Peyer's patch (tissue), 4 donors: ENCODE data around the gene SPTSSB. TPM values are rescaled to one million over a fixed set of nuclear protein-coding genes. Genes with fewer than 3 reads are reported as not detected.

ENCODE experiments used
- DNase-seq, 3 donors: peaks; one replicate each; pipeline ENCODE4 v3.0.0-alpha.2; 2017 to 2019
- H3K27ac ChIP-seq, 4 donors: fragments of 200-600 bp; sonication (generic); one replicate each; pipeline ENCODE4 v1.5.1; 2016 to 2019
- H3K27me3 ChIP-seq, 2 donors: fragments of 200-600 bp; sonication (generic); one replicate each; pipeline ENCODE4 v1.5.1; 2019
- H3K36me3 ChIP-seq, 3 donors: fragments of 200-600 bp; sonication (generic); one replicate each; pipeline ENCODE4 v1.5.1; 2016 to 2019
- H3K4me1 ChIP-seq, 4 donors: fragments of 200-600 bp; sonication (generic); one replicate each; pipeline ENCODE4 v1.5.1; 2016 to 2019
- H3K4me3 ChIP-seq, 4 donors: fragments of 200-600 bp; sonication (generic); 1 replicate in 3 of 4; 2 replicates in 1 of 4; pipeline ENCODE4 v1.5.1; 2016 to 2019; ENCODE audit warnings: mild to moderate bottlenecking in 1 of 4
- H3K9me3 ChIP-seq, 4 donors: fragments of 200-600 bp; sonication (generic); one replicate each; pipeline ENCODE4 v1.5.1; 2016 to 2019; ENCODE audit warnings: mild to moderate bottlenecking in 1 of 4
- CTCF ChIP-seq, 6 experiments: fragments of 450-650 bp in 4 of 6; fragments of 200-600 bp in 2 of 6; sonication (generic) in 1 of 6; IDR thresholded peaks; one replicate each; pipeline ENCODE4 v1.5.1; 2017 to 2019; ENCODE audit warnings: antibody characterized with exemption in 6 of 6, mild to moderate bottlenecking in 3 of 6, moderate library complexity in 1 of 6
- POLR2A ChIP-seq, 2 donors: fragments of 450-650 bp; IDR thresholded peaks; one replicate each; pipeline ENCODE4 v1.5.1; 2017; ENCODE audit warnings: antibody characterized with exemption in 2 of 2, mild to moderate bottlenecking in 2 of 2, moderate library complexity in 2 of 2
- total RNA-seq, 4 donors: library from RNA; depleted of rRNA; stranded (reverse); fragments of >200 nt; gene quantifications; one replicate each; pipeline ENCODE4 v1.1.0, GENCODE V29; 2016

SPTSSB gene
- total RNA-seq, 4 donors from 2014 or later = not detected

DNA sequence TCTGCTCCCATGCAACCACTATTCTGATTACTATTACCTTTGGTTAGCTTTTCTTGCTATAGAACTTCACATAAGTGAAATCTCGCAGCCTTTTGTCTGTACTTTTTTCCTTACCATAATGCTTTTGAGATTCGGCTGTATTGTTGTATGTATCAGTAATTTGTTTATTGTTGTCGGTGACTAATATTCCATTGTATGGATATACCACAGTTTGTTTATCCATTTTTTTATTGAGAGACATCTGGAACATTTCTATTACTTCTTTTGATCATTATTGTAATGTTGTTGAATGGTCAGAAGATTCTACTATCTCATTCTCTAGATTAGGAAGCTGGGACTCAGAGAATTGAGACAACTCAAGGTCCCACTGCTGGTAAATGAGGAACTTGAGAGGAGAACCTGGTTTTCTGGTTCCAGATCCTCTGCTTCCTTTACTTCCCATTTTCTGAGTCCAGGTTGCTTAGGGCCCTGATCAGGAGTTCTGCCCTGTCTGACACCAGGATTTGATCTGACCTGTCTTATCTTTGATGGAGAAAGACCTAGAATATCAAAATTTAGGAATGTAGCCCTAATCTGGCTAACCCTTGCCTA lies 18.2 kb upstream of the SPTSSB start:
- no peaks in the 10 kb centered on the region for H3K27me3 ChIP-seq
- H3K9me3 ChIP-seq = no peaks in the 10 kb centered on the region
- TF ChIP-seq POLR2A (IDR thresholded peaks at IDR 0.05) = no peak
- no peak for TF ChIP-seq CTCF (IDR thresholded peaks at IDR 0.05)
- no peaks in the 10 kb centered on the region for H3K4me1 ChIP-seq
- H3K27ac ChIP-seq = no peak overlapping the region
- no peak overlapping the region for H3K4me3 ChIP-seq
- no peak for DNase-seq
- peaks cover 0 to 3% (median 0%) of the 10 kb centered on the region in 3 donors for H3K36me3 ChIP-seq

DNA sequence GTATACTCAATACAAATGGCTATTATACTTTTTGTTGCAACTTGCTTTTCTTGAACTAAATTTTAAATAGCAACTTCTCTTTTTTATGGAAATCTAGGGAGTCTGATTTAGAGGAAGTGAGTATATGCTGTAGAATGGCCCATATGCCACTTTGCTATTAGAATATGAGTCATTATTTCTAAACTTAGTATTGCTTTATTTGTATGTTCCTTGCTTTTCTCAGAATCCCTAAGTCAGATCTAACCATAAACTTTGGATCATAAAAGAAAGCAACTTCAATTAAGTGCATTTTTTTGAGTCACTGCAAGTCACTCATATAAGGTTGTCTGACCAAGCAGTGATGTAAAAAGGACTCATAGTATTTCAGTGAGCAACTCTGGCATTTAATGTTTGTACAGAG lies 17.5 kb upstream of the SPTSSB start:
- no peak for DNase-seq
- H3K9me3 ChIP-seq = no peaks in the 10 kb centered on the region
- no peak overlapping the region for H3K27ac ChIP-seq
- peaks cover 0 to 3% (median 0%) of the 10 kb centered on the region in 3 donors for H3K36me3 ChIP-seq
- H3K27me3 ChIP-seq = no peaks in the 10 kb centered on the region
- no peak for TF ChIP-seq CTCF (IDR thresholded peaks at IDR 0.05)
- TF ChIP-seq POLR2A (IDR thresholded peaks at IDR 0.05) = no peak
- no peaks in the 10 kb centered on the region for H3K4me1 ChIP-seq
- H3K4me3 ChIP-seq = no peak overlapping the region

DNA sequence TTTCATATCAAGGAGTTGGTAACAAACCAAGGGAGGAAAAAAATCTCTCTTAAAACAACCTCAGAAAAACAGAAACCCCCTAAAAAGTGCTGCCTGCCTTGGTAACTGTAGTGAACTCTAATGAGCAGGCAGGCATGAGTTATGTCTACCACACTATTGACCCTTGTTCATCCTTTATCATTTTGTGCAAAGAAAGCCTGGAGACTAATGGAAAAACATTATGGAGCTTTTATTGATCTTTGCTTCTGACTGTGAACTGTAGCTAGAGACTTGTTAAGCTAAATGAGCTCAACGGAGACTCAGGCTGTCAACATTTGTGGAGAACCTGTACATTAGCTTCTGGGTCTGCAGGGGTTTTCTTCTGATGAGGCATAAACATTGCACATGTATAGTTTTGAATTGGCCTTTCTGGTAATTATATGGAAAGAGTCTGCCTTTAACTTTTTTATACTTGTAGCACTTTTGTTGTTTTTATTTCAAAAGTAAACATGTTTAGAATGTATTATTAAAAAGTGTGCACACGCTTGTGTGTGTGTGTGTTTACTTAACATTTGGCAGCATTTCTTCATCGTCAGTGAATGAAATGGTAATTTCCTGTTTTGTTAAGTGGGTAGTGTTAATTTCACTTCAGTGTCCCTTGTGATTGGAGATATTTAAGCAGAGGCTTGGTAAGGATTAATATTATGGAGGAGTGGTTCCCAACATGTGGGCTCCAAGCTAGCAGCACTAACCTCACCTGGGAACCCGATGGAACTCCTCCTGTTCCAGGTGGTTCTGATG lies 15.9 kb upstream of the SPTSSB start:
- TF ChIP-seq CTCF (IDR thresholded peaks at IDR 0.05) (no peak), POLR2A (IDR thresholded peaks at IDR 0.05) (no peak)
- no peak overlapping the region for H3K4me3 ChIP-seq
- no peaks in the 10 kb centered on the region for H3K36me3 ChIP-seq
- no peak for DNase-seq
- H3K27ac ChIP-seq = no peak overlapping the region
- H3K27me3 ChIP-seq = no peaks in the 10 kb centered on the region
- H3K4me1 ChIP-seq = no peaks in the 10 kb centered on the region
- H3K9me3 ChIP-seq = no peaks in the 10 kb centered on the region

DNA sequence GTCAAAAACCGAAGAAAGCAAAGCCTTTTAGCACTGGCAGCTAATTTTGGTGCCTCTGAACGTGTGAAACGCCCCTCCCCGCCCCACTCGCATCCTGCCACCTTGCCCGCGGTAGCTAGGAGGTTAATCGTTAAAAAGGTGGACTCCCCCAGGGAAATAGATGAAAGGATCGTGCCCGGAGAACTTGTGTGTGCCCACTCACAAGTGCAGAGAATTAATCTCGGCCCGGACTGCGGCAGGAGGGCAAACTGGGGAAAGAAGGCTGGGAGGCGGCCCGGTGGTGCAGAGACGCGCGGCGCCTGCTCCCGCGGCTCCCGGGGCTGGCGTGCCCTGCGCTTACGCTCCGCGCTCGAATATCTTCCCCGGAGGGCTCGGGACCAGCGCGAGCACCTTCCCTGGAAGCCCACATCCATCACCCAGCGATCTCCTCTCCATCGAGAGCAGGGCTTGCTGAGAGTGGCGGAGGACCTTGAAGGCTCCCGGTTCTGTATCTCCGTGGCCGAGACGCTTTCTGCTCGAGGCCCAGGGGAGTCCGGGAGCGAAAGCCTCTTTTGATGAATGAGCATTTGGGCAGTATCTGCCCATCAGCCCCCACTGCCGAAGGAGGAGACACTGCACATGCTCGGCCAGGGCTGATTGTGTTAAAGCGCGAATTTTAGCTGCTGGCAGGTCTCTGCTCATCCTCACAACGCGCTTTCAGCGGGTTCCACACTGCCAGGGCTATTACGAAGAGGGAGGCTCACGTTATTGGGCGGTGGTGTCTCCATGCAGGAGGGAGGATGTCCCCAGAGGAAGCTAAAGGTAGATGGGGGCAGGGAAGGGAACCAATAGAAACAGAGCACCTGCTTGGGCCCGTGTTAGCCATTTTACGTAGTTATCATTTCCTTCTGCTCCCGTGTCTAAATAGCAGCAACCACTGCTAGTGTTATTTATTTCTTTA lies 1.3 kb upstream of the SPTSSB start:
- H3K4me3 ChIP-seq = peak overlapping the region; percentile 18 to 47 (median 35)
- H3K36me3 ChIP-seq = no peaks in the 10 kb centered on the region
- peak in 1 of 3 donors; percentile 49 for DNase-seq
- H3K27me3 ChIP-seq = no peaks in the 10 kb centered on the region
- H3K9me3 ChIP-seq = no peaks in the 10 kb centered on the region
- peaks cover 0 to 20% (median 0%) of the 10 kb centered on the region in 4 donors for H3K4me1 ChIP-seq
- TF ChIP-seq CTCF (IDR thresholded peaks at IDR 0.05) (no peak), POLR2A (IDR thresholded peaks at IDR 0.05) (no peak)
- no peak overlapping the region for H3K27ac ChIP-seq

DNA sequence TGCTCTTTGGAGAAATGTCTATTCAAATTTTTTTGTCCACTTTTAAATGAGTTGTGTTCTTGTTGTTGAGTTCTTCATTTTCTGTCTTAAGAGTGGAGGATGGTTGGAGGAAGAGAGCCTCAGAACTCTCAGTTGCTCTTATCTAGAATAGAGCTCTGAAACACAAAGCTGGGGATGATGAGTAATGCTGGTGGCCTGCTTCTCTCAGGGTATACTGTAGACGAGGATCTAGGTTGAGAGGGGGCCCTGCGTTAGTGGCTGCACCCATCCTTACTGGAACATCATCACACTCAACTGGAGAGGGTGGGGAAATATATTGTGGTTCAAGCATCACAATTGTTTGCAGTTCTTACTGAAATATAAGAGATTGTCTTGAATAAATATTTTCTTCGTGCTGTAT lies 1.8 kb downstream of the SPTSSB start:
- Histone ChIP-seq H3K4me1 (peaks cover 0 to 20% (median 0%) of the 10 kb centered on the region in 4 donors), H3K36me3 (no peaks in the 10 kb centered on the region), H3K4me3 (no peak overlapping the region), H3K27ac (no peak overlapping the region), H3K27me3 (no peaks in the 10 kb centered on the region), H3K9me3 (no peaks in the 10 kb centered on the region)
- DNase-seq = no peak
- TF ChIP-seq POLR2A (IDR thresholded peaks at IDR 0.05) (no peak), CTCF (IDR thresholded peaks at IDR 0.05) (no peak)
